IPS-NIHi11 (cell line): Measurements from ENCODE around the gene KLHL17.
"Not testable (repeated sequence)": the region's sequence is repeated elsewhere in the genome, so short reads cannot be mapped to it uniquely, and the experiment has no call there.

Source experiments
- DNase-seq: peaks from one replicate; pipeline ENCODE4 v3.0.0; 2012; ENCODE audit warnings: mixed read lengths, low spot score

The KLHL17 gene

GRCh38 chr1:981955-982558 lies 21.7 kb downstream of the KLHL17 start, which contains the start of gene PERM1:
PERM1 (minus strand) TSS chr1:982093; CDS start chr1:981029, 1,064 bp downstream.
- no peak for DNase-seq

DNA sequence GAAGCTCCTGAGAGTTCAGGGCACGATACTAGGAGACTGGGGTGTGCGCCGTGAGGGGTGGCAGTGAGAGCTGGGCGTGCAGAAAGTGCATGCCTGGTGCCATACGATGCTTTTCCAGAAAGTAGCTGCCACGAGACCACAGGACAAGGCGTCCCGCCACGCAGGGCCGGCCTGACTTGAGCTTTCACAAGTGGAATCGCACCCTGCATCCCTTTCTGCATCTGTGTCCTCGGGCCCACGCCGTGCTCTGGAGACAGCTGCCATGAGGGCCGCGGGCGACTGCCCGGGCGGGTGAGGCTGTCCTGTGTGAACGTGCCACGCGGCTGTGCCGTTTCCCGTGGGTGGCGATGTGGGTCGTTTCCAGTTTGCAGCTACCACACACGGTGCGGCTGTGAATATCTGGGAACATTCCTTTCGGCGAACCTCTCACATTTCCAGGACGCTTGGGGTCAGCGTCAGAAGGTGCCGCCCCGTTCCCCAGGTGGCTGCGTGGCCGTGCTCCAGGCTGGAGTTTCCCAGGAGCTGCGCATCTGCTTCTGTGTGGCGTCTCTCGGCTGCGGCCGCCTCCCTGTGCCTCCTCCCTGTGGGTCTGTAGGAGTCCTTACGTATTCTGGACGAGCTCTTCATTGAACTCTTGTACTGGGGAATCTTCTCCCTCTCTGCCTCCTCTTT lies 22.5 kb downstream of the KLHL17 start:
- DNase-seq: no peak

- peak; percentile 95 for DNase-seq
These were observed 23.6 kb downstream of the KLHL17 start for GRCh38 chr1:983798-984475.

DNA sequence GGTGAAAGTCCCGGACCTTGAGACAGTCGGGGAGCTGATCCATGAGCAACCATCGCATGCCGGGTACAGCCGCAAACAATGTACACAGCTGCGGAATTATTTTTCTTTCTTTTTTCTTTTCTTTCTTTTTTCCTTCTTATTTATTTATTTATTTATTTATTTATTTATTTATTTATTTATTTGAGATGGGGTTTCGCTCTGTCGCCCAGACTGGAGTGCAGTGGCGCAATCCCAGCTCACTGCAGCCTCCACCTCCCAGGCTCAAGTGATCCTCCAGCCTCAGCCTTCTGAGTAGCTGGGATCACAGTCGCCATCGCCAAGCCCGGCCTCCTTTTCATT lies 24.1 kb downstream of the KLHL17 start:
- DNase-seq: no peak

DNA sequence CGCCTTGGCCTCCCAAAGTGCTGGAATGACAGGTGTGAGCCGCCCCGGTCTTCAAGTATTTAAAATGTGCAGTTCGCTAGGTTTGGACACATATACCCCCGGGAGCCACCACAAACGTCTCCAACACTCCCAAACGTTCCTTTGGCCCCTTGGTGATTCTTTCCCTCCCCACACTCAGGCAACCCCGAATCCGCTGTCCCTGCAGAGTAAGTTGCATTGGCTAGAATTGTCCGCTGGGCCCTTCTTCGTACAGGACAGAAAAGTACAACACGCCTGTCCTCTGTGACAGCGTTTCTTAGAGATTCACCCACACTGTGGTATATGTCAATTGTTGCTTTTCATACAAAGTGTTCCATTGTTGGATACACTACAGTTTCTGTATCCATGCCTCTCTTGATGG lies 24.7 kb downstream of the KLHL17 start:
- no peak for DNase-seq

GRCh38 chr1:988061-988460 lies 27.7 kb downstream of the KLHL17 start:
- DNase-seq: not testable (repeated sequence)

- not testable (repeated sequence) for DNase-seq
These were observed 30.9 kb downstream of the KLHL17 start for GRCh38 chr1:991275-991674.

DNA sequence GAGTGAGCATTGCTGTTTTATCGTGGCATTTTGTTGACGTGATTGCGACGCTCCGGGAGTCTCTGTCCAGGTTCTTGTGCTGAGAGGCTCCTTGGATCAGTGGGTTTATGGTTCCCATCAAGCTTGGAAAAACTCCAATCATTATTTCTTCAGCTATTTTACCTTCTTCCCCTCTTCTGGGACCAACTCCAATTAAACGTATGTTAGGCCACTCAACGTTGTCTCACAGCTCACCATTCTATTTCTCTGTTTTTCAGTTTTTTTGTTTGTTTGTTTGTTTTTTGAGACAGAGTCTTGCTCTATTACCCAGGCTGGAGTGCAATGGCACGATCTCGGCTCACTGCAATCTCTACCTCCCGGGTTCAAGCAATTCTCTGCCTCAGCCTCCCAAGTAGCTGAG lies 31.5 kb downstream of the KLHL17 start:
- no peak for DNase-seq

- no peak for DNase-seq
These were observed 32.0 kb downstream of the KLHL17 start for GRCh38 chr1:992362-992761.

DNA sequence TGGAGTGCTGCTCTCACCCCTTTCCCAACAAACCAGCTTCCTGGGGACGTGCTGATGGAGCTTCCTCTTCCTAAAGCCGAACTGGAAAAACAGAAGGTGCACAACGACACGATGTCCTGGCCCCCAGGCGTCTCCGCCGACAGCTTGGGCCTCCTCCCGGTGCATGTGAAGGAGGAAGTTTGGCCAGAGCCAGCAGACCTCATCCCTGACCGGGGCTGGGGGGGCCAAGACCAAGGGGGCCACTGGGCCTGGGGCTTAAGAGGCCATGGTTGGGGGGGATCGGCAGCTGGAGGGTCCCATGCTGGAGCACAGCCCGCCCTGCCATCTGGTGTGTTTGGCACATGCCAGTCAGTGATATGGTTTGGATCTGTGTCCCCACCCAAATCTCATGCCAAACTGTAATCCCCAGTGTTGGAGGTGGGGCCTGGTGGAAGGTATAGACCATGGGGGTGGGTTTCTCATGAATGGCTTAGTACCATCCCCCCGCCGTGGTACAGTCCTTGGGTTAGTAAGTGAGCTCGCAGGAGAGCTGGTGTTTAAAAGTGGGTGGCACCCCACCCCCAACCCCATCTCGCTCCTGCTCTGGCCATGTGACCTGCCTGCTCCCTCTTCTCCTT lies 33.1 kb downstream of the KLHL17 start:
- no peak for DNase-seq

DNA sequence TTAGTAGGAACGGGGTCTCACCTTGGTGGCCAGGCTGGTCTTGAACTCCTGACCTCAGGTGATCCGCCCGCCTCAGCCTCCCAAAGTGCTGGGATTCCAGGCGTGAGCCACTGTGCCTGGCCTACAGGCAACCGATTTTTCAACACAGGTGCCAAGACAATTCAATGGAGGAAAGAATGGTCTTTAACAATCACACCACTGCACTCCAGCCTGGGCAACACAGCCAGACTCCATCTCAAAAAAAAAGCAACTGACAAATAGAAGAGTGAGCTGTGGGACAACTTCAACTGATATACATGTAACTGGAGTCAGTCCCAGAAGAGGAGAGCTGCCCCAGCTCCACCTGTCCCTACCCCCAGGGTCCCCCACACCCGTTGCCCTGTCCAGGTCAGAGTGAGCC lies 34.2 kb downstream of the KLHL17 start:
- DNase-seq: not testable (repeated sequence)

DNA sequence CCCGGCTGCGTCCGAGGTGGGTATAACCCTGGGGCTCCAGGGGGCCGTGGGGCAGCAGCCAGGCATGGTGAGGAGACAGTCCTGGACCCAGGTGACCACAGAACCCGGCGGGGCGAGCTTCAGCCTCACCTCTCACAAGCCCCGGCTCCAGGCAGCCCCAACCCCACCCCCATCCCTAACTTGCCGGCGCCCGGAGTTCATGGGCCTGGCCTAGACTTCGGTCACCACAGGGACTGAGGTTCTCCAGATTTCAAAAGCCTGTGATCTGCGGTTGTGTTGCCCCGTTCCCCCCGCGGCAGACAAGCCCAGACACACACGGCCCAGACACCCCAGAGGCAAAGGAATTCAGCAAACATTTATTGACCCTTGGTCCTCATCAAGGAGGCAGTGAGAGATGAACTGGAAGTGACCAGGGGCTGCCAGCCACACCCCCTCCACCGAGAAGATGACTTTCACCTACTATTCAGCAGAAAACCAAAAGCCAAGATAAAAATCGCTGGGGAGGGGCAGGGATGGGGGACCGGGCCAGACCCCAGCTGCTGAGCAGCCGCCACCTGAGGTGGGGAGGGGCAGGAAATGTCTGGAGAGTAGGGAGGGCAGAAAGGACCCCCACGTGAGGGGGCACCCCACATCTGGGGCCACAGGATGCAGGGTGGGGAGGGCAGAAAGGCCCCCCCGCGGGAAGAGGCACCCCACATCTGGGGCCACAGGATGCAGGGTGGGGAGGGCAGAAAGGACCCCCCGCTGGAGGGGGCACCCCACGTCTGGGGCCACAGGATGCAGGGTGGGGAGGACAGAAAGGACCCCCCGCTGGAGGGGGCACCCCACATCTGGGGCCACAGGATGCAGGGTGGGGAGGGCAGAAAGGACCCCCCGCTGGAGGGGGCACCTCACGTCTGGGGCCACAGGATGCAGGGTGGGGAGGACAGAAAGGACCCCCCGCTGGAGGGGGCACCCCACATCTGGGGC lies 35.6 kb downstream of the KLHL17 start:
- DNase-seq: peak; percentile 11

GRCh38 chr1:996851-997712 lies 36.7 kb downstream of the KLHL17 start:
- DNase-seq: peak; percentile 11

- peak; percentile 13 for DNase-seq
These were observed 37.3 kb downstream of the KLHL17 start for GRCh38 chr1:997713-997992.

DNA sequence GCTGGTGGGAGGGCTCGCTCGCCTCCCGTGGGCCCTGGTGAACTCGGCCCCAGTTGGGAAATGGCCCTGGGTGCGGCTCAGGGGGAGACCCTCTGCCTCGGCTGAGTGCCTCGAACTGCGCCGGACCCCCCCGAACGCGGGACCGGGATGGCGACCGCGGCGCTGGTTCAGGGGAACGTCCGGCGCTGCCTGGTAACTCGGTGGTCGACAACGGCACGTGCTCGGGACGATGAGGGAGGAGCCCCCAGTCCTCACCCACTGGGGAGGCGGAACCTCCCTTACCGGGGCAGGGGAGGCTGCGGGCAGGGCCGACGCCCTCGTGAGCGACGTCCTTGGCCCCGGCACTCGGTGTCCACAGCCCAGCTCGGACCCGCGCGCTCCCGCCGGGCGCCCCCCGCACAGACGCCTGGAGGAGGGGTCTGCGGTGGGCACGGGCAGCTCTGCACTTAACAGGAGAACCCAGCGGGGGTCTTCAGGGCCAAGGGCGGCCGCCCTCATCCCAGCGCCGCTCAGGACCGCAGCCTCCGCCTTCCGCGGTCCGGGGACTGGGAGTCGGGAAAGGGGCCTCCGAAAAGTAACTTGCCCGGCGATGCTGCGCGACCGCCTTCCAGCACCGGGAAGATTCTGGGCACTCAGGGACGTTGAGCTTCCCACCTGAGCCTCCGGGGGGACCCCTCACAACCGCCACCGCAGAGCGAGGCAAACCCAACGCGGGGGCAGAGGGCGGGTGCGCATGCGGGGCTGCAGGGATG lies 37.8 kb downstream of the KLHL17 start:
- peak; percentile 45 for DNase-seq

DNA sequence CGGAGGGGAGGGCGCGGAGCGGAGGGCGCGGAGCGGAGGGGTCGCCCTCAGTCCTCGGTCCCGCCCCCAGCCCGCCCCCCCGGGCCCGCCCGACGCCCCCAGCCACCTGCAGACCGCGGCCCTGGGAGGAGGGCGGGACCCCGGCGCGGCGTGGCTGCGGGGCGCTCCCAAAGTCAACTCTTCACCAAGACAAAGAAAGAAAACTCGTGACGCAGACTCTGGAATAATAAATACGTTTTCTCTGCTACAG lies 38.3 kb downstream of the KLHL17 start:
- DNase-seq: no peak

DNA sequence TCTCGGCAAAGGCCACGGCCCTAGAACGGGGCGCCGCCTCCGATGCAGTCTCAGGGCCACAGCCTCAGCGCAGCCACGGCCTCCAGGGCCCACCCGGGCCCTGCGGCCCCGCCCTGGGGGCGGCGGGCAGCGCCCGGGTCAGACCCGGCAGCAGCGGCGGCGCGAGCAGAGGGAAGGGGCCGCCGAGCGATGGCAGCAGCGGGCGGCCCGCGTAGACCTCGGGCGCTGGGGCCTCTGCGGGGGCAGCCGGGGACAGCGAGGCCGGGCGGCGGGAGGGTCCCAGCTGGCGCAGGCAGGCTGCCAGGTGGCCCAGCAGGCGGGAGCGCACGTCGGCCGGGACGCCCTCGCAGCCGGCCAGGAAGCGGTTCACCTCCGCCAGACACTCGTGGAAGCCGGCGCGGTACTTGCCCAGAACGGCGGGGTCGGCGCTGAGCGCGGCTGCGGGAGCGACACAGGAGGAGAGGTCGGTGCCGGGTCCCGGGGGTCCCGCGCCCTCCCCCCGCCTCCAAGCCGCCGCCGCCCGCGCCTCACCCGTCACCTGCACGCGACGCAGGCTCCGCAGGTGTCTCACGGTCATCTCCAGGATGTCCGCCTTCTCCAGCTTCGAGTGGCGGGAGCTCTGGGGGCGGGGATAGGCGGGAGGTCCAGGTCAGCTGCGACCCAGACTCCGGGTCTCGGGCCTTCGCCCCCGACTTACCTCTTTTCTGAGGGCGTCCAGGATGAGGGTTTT lies 38.8 kb downstream of the KLHL17 start:
- peak; percentile 59 for DNase-seq

- DNase-seq: peak; percentile 90
These were observed 39.5 kb downstream of the KLHL17 start, which contains the start of gene HES4 for GRCh38 chr1:999725-1000356. HES4 (minus strand) TSS chr1:1000097; CDS start chr1:999973, 124 bp downstream.

GRCh38 chr1:1000357-1001056 lies 40.1 kb downstream of the KLHL17 start:
- peak; percentile 81 for DNase-seq
